NB4 (cell line): ENCODE measurements around the gene BRWD1.

Experiments
- CTCF ChIP-seq: IDR thresholded peaks from one replicate; pipeline ENCODE4 v1.5.1; 2012; ENCODE audit warnings: low read depth, low read length
- MYC ChIP-seq: IDR thresholded peaks from 2 replicates; pipeline ENCODE4 v1.6.1; 2011; ENCODE audit warnings: low read depth, low read length
- POLR2A ChIP-seq: IDR thresholded peaks from 2 replicates; pipeline ENCODE4 v1.6.1; 2011; ENCODE audit warnings: mild to moderate bottlenecking; ENCODE audit not compliant: insufficient read length; ENCODE audit errors: extremely low read depth

GRCh38 chr21:39327727-39328126, 14.3 kb upstream of the BRWD1 start:
- TF ChIP-seq CTCF, result no peak
- no peak for TF ChIP-seq POLR2A
- TF ChIP-seq MYC, result no peak
